OCI-LY7 (cell line): ENCODE data around the gene TSPO.

Experiments used
- CTCF ChIP-seq: fragments of 200-600 bp; sonication (generic); conservative IDR thresholded peaks from 2 replicates; pipeline ENCODE4 v1.5.1; 2014; ENCODE audit warnings: mild to moderate bottlenecking, antibody characterized with exemption, low read length, moderate library complexity, mixed read lengths
- EZH2phosphoT487 ChIP-seq: fragments of 200-600 bp; sonication (generic); IDR thresholded peaks from 2 replicates; pipeline ENCODE4 v1.6.1; 2018; ENCODE audit warnings: low read depth, borderline replicate concordance, mild to moderate bottlenecking, mixed run types, antibody characterized with exemption, low read length, moderate library complexity, mixed read lengths

GRCh38 chr22:43169310-43170130 is 18.2 kb downstream of the TSPO start:
- no peak for TF ChIP-seq CTCF
- no peak for TF ChIP-seq EZH2phosphoT487
